Omental fat pad (tissue), 4 donors: Measurements from ENCODE around the gene ZMAT5. TPM values are rescaled to one million over a fixed set of nuclear protein-coding genes. Genes with fewer than 3 reads are reported as not detected.
"Not testable (repeated sequence)": the region's sequence is repeated elsewhere in the genome, so short reads cannot be mapped to it uniquely, and the experiment has no call there.

Source experiments
- ATAC-seq: fragments of 150-250 bp; one replicate; pipeline ENCODE4 v1.9.1; 2016; ENCODE audit warnings: mild to moderate bottlenecking, moderate library complexity; ENCODE audit not compliant: low FRiP score
- DNase-seq: peaks from one replicate; pipeline ENCODE4 v3.0.0-alpha.2; 2019; ENCODE audit warnings: low spot score
- total RNA-seq, 4 donors: library from RNA; depleted of rRNA; stranded (reverse); fragments of >200 nt; gene quantifications; one replicate each; pipeline ENCODE4 v1.1.0, GENCODE V29; 2016
- TF ChIP-seq, protein P1 (sequence below), 3 donors: fragments of 450-650 bp; IDR thresholded peaks; one replicate each; pipeline ENCODE4 v1.5.1; 2016 to 2017; ENCODE audit warnings: antibody characterized with exemption in 3 of 3, mild to moderate bottlenecking in 3 of 3, moderate library complexity in 2 of 3

ZMAT5 gene
- total RNA-seq, 4 donors from 2014 or later: 8.3 to 23.0 (median 16.9) TPM

DNA sequence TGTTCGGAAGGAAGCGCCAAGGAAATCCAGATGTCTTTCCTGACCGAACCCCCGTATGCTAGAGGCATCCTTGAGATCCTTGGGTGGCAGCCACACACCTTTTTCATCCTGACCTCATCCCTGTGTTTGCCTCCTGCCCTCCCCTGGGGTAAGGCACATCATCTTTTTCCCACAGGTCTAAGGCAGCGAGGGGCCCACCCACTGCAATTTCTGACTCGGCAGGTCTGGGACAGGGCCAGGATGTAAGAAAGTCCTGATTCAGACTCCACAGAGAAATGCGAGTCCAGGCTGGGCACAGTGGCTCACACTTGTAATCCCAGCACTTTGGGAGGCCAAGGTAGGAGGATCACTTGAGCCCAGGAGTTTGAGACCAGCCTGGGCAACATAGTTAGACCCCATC is 10.5 kb downstream of the ZMAT5 start:
- DNase-seq: no peak
- no peak for ATAC-seq
- TF ChIP-seq, protein P1, sequence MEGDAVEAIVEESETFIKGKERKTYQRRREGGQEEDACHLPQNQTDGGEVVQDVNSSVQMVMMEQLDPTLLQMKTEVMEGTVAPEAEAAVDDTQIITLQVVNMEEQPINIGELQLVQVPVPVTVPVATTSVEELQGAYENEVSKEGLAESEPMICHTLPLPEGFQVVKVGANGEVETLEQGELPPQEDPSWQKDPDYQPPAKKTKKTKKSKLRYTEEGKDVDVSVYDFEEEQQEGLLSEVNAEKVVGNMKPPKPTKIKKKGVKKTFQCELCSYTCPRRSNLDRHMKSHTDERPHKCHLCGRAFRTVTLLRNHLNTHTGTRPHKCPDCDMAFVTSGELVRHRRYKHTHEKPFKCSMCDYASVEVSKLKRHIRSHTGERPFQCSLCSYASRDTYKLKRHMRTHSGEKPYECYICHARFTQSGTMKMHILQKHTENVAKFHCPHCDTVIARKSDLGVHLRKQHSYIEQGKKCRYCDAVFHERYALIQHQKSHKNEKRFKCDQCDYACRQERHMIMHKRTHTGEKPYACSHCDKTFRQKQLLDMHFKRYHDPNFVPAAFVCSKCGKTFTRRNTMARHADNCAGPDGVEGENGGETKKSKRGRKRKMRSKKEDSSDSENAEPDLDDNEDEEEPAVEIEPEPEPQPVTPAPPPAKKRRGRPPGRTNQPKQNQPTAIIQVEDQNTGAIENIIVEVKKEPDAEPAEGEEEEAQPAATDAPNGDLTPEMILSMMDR (IDR thresholded peaks at IDR 0.05): no peak

DNA sequence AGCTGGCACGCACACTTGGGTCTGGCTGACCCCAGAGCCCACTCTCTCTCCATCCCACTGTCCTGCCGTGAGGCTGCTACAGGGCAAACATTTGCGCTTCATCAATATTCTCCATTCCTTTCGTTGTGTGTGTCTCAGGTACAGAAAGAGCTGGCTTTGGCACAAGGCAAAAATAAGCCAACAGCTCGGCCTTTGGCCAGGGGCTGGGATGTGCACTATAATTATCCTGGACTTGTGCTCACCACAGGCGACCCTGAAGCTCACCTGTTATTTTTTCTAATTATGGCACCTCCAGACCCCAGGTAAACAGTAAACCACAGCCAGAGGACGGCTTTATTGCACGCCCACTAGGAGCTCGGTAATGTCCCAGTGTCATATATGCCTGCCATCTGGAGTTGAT is 10.9 kb downstream of the ZMAT5 start:
- TF ChIP-seq, protein P1 (IDR thresholded peaks at IDR 0.05): no peak
- DNase-seq: no peak
- ATAC-seq: no peak

DNA sequence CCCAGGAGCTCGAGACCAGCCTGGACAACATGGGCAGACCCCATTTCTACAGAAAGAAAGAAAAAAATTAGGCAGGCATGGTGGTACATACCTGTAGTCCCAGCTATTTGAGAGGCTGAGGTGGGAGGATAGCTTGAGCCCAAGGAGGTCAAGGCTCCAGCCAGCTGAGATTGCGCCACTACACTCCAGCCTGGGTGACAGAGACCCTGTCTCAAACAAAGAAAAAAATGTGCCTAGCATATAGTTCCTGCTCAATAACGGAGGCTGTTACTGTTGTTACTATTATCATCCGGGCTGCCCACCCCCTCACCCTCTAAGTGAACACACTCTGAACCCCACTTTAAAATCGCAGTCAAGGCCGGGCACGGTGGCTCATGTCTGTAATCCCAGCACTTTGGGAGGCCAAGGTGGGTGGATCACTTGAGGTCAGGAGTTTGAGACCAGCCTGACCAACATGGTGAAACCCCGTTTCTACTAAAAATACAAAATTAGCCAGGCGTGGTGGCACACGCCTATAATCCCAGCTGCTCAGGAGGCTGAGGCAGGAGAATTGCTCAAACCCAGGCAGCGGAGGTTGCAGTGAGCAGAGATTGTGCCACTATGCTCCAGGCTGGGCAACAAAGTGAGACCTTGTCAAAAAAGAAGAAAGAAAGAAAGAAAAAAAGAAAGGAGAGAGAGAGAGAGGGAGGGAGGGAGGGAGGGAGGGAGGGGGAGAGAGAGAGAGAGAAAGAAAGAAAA is 12.0 kb downstream of the ZMAT5 start:
- DNase-seq, ATAC-seq: not testable (repeated sequence)

DNA sequence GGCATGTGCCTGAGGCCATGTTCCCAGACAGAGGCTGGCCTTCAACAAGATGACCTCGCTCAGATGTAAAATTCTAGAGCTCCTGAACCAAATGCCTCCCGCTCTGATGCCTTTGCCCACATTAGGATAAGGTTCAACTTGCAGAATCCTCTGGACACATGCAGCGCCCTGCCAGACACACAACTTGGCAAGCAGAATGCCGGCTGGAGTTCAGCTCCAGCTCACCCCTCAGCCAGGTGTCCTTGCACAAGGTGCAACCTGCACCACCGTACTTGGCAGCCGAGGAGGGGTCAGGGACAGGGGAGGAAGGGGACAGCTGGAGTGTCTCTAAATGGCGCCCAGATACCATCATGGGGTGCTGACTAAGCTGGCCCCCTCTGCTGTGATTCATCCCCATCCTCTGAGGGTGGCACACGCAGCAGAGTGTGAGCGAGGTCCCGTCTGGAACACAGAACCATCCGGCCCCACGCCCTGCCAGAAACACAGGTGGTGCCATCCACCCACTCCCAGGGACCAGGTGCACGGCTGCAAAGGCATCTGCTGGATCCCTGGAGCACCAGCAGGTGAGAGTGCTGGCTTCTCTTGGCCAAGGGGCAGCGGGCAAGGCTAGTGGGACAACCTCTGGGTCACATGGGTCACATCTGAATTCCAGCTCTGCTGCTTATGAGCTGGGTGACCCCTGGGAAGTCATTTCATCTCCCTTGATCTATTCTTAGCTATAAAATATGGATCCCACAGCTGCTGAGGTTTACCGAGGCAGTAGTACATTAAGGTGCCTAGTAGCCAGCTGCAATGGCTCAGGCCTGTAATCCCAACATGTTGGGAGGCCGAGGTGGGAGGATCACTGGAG is 12.8 kb downstream of the ZMAT5 start:
- TF ChIP-seq, protein P1 (IDR thresholded peaks at IDR 0.05): no peak
- no peak for ATAC-seq
- DNase-seq: no peak

DNA sequence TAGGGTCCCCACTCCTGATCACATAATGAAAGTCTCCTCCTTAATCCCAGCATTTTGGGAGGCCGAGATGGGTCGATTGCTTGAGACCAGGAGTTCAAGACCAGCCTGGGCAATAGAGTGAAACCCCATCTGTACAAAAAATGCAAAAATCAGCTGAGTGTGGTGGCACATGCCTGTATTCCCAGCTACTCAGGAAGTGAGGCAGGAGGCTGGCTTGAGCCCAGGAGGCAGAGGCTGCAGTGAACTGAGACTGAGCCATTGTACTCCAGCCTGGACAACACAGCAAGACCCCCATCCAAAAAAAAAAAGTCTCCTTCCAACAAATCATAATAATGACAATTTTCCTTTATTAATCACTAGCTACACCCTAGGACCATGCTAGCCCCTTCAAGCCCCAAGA is 15.1 kb downstream of the ZMAT5 start:
- no peak for DNase-seq
- TF ChIP-seq, protein P1 (IDR thresholded peaks at IDR 0.05): no peak
- ATAC-seq: no peak

DNA sequence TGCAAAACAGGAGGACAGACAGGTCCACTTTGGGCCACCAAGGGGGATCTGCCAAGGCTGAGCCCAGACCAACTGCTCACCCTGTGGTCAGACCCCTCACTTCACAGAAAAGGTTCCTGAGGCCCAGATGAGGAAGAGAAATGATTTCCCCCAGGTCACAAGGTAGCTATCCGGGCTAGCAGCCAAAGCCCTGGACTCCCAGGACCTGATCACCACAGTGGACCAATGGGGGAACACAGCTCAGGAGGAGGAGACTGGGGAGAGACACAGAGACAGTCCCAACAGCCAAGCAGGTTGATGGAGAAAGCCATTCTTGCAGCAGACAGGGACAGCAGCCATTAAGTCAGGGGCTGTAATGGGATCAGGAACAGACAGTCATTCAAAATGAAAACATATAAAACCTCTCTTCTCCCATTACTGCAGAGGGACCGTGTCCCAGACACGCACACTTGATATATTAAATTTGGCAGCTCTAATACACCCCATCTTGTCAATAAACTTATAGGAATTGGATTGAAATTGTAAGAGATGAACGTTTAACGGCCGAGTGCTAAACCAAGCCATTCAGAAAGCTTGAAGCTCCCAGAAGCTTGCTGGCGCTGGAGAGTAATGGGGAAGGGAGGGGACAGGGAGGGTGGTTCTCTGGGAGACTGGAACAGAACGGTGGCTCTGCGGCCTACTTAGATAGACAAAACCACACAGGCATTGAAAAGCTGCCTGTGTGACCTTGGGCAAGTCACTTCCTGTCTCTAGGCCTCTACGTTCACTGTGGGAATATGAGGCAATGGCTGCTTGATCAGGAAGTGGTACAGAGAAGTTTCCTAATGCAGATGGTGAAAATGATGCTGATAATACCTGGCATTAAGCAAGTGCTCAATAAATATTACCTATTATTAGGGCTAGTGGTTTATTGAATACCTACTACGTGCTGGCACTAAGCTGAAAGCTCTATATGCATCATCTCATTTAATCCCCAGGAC is 16.0 kb downstream of the ZMAT5 start:
- ATAC-seq: no peak
- no peak for DNase-seq
- TF ChIP-seq, protein P1 (IDR thresholded peaks at IDR 0.05): no peak

DNA sequence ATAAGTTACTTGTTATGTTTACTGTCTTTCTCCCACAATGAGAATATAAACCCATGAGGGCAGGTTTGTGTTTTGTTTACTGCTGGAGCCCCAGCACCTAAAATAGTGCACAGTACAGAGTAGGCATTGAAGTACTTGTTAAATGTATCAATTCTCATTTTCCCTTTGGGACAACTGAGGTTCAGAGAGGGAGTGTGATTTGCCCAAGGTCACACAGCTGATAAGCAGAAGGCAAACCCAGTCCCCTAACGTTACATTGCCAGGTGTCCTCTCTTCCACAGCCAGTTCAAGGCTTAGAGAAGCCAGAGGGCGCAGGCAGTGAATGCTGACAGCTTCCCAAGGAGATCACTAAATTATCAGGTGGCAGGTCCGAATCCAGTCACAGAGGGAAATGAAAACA is 16.8 kb downstream of the ZMAT5 start:
- ATAC-seq (no peak), DNase-seq (no peak)
- TF ChIP-seq, protein P1 (IDR thresholded peaks at IDR 0.05): no peak
